ENCODE results near the gene TRMU.

GRCh38 chr22:46350646-46351045 lies 15.1 kb downstream of the TRMU start:
- TF ChIP-seq GATA2 (IDR thresholded peaks at IDR 0.05; ENCODE audit: low read depth, low read length) (no peak), GATA3 (IDR thresholded peaks at IDR 0.05; ENCODE audit: low read depth, low read length) (no peak)

Measured in SH-SY5Y (cell line).